ENCODE results near the gene GPR137.

DNA sequence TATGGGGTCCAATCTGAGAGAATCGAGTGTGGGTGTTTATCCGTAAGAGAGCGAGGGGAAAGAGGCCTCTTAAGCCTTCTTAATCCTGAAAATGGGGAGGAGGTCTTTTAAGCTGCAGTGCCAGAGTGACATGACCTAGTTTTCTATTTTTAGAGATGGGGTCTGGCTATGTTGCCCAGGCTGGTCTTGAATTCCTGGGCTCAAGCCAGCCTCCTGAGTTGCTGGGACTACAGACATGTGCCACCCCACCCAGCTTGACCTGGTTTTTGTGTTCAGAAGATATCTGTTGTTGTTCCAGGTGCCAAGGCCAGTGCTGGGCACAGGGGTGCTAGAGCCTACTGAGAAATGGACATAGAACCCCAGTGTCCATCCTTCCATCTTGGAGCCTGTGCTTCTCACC, 2.6 kb upstream of the GPR137 start:
- TF ChIP-seq, protein P1, sequence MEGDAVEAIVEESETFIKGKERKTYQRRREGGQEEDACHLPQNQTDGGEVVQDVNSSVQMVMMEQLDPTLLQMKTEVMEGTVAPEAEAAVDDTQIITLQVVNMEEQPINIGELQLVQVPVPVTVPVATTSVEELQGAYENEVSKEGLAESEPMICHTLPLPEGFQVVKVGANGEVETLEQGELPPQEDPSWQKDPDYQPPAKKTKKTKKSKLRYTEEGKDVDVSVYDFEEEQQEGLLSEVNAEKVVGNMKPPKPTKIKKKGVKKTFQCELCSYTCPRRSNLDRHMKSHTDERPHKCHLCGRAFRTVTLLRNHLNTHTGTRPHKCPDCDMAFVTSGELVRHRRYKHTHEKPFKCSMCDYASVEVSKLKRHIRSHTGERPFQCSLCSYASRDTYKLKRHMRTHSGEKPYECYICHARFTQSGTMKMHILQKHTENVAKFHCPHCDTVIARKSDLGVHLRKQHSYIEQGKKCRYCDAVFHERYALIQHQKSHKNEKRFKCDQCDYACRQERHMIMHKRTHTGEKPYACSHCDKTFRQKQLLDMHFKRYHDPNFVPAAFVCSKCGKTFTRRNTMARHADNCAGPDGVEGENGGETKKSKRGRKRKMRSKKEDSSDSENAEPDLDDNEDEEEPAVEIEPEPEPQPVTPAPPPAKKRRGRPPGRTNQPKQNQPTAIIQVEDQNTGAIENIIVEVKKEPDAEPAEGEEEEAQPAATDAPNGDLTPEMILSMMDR (IDR thresholded peaks at IDR 0.05): no peak
- TF ChIP-seq, protein P2, sequence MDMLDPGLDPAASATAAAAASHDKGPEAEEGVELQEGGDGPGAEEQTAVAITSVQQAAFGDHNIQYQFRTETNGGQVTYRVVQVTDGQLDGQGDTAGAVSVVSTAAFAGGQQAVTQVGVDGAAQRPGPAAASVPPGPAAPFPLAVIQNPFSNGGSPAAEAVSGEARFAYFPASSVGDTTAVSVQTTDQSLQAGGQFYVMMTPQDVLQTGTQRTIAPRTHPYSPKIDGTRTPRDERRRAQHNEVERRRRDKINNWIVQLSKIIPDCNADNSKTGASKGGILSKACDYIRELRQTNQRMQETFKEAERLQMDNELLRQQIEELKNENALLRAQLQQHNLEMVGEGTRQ (IDR thresholded peaks at IDR 0.05): no peak
- TF ChIP-seq EP300 (IDR thresholded peaks at IDR 0.05) (no peak), ESRRA (IDR thresholded peaks at IDR 0.05; ENCODE audit: borderline replicate concordance, low read length) (no peak), CBX8 (IDR thresholded peaks at IDR 0.05) (no peak), POLR2A (IDR thresholded peaks at IDR 0.05; ENCODE audit: low read length) (no peak), MYC (IDR thresholded peaks at IDR 0.05; ENCODE audit: borderline replicate concordance, low read length) (no peak)
- TF ChIP-seq, protein P3, sequence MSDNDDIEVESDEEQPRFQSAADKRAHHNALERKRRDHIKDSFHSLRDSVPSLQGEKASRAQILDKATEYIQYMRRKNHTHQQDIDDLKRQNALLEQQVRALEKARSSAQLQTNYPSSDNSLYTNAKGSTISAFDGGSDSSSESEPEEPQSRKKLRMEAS (IDR thresholded peaks at IDR 0.05): no peak

All from A549 (cell line).